Esophagus muscularis mucosa (tissue), 4 donors: ENCODE measurements around the gene GSC. TPM values are rescaled to one million over a fixed set of nuclear protein-coding genes. Genes with fewer than 3 reads are reported as not detected.
"Not testable (repeated sequence)": the region's sequence is repeated elsewhere in the genome, so short reads cannot be mapped to it uniquely, and the experiment has no call there.

Source experiments
- DNase-seq: peaks from one replicate; pipeline ENCODE4 v3.0.0-alpha.2; 2017; ENCODE audit errors: extremely low spot score
- H3K27ac ChIP-seq, 4 donors: fragments of 200-600 bp; sonication (generic); replicated peaks in 1 of 4; 1 replicate in 3 of 4; 2 replicates in 1 of 4; pipeline ENCODE4 v1.5.1; 2016 to 2019; ENCODE audit warnings: mild to moderate bottlenecking in 1 of 4
- H3K27me3 ChIP-seq, 4 donors: fragments of 200-600 bp; sonication (generic); one replicate each; pipeline versions ENCODE4 v1.5.1 to v1.6.0; 2016 to 2019
- H3K36me3 ChIP-seq, 4 donors: fragments of 200-600 bp; sonication (generic); one replicate each; pipeline ENCODE4 v1.5.1; 2016 to 2019
- H3K4me1 ChIP-seq, 4 donors: fragments of 200-600 bp; sonication (generic); one replicate each; pipeline ENCODE4 v1.5.1; 2016 to 2019
- H3K4me3 ChIP-seq, 4 donors: fragments of 200-600 bp; sonication (generic); 1 replicate in 2 of 4; 2 replicates in 2 of 4; pipeline ENCODE4 v1.5.1; 2016 to 2019; ENCODE audit warnings: mild to moderate bottlenecking in 4 of 4, moderate library complexity in 1 of 4
- H3K9me3 ChIP-seq, 4 donors: fragments of 200-600 bp; sonication (generic); 1 replicate in 3 of 4; 2 replicates in 1 of 4; pipeline ENCODE4 v1.5.1; 2016 to 2019
- EP300 ChIP-seq: sonication (generic); formaldehyde crosslinking; IDR thresholded peaks from one replicate; pipeline ENCODE4 v1.6.1; 2017; ENCODE audit warnings: antibody characterized with exemption
- POLR2A ChIP-seq: fragments of 450-650 bp; IDR thresholded peaks from one replicate; pipeline ENCODE4 v1.6.1; 2017; ENCODE audit warnings: antibody characterized with exemption, moderate library complexity, mild to moderate bottlenecking, low read depth
- POLR2AphosphoS5 ChIP-seq, 2 donors: sonication (generic); formaldehyde crosslinking; IDR thresholded peaks; one replicate each; pipeline ENCODE4 v1.6.1; 2017; ENCODE audit warnings: antibody characterized with exemption in 2 of 2
- WGBS: methylation state at CpG from one replicate; pipeline ENCODE4 v1.1.5; 2018; 5-methylcytosine and 5-hydroxymethylcytosine counted together
- intact Hi-C: fragments of 100-400 bp; cut with DNase I; formaldehyde crosslinking; loops from one replicate; pipeline ENCODE4 v1.15.1; 2023
- total RNA-seq, 4 donors: library from RNA; depleted of rRNA; stranded (reverse); fragments of >200 nt; gene quantifications; one replicate each; pipeline versions ENCODE4 v1.1.0 to v1.2.1, GENCODE V29; 2016
- TF ChIP-seq, protein P1 (sequence below), 3 experiments: fragments of 200-600 bp in 2 of 3; fragments of 450-650 bp in 1 of 3; sonication (generic) in 2 of 3; IDR thresholded peaks; one replicate each; pipeline ENCODE4 v1.5.1; 2017 to 2019; ENCODE audit warnings: antibody characterized with exemption in 3 of 3, mild to moderate bottlenecking in 2 of 3, moderate library complexity in 1 of 3

GSC gene
- total RNA-seq, 4 donors from 2014 or later = 0.91 to 0.98 TPM; not detected in 2

- DNase-seq = no peak
- H3K27me3 ChIP-seq = peaks cover 0 to 19% (median 0%) of the 10 kb centered on the region in 4 donors
- no peaks in the 10 kb centered on the region for H3K36me3 ChIP-seq
- TF ChIP-seq POLR2AphosphoS5 (IDR thresholded peaks at IDR 0.05) (no peak), EP300 (no peak), POLR2A (no peak)
- TF ChIP-seq, protein P1, sequence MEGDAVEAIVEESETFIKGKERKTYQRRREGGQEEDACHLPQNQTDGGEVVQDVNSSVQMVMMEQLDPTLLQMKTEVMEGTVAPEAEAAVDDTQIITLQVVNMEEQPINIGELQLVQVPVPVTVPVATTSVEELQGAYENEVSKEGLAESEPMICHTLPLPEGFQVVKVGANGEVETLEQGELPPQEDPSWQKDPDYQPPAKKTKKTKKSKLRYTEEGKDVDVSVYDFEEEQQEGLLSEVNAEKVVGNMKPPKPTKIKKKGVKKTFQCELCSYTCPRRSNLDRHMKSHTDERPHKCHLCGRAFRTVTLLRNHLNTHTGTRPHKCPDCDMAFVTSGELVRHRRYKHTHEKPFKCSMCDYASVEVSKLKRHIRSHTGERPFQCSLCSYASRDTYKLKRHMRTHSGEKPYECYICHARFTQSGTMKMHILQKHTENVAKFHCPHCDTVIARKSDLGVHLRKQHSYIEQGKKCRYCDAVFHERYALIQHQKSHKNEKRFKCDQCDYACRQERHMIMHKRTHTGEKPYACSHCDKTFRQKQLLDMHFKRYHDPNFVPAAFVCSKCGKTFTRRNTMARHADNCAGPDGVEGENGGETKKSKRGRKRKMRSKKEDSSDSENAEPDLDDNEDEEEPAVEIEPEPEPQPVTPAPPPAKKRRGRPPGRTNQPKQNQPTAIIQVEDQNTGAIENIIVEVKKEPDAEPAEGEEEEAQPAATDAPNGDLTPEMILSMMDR (IDR thresholded peaks at IDR 0.05) = no peak
- H3K4me1 ChIP-seq = no peaks in the 10 kb centered on the region
- intact Hi-C loops = no loop called here
- H3K27ac ChIP-seq = no peak overlapping the region
- no peaks in the 10 kb centered on the region for H3K9me3 ChIP-seq
- 81% methylated on average over 11 of the region's 11 CpGs for WGBS
- H3K4me3 ChIP-seq = no peak overlapping the region
These were observed 18.6 kb downstream of the GSC start for GRCh38 chr14:94751321-94751720.

- H3K9me3 ChIP-seq = no peaks in the 10 kb centered on the region
- no peak for TF ChIP-seq EP300
- TF ChIP-seq, protein P1 (IDR thresholded peaks at IDR 0.05) = no peak
- TF ChIP-seq POLR2AphosphoS5 (IDR thresholded peaks at IDR 0.05) = no peak
- 83% methylated on average over 2 of the region's 2 CpGs for WGBS
- no peak overlapping the region for H3K27ac ChIP-seq
- DNase-seq = no peak
- peaks cover 0 to 27% (median 0%) of the 10 kb centered on the region in 4 donors for H3K27me3 ChIP-seq
- no peak overlapping the region for H3K4me3 ChIP-seq
- H3K4me1 ChIP-seq = no peaks in the 10 kb centered on the region
- H3K36me3 ChIP-seq = no peaks in the 10 kb centered on the region
- intact Hi-C loops = no loop called here
These were observed 19.5 kb downstream of the GSC start for GRCh38 chr14:94750371-94750770.

DNA sequence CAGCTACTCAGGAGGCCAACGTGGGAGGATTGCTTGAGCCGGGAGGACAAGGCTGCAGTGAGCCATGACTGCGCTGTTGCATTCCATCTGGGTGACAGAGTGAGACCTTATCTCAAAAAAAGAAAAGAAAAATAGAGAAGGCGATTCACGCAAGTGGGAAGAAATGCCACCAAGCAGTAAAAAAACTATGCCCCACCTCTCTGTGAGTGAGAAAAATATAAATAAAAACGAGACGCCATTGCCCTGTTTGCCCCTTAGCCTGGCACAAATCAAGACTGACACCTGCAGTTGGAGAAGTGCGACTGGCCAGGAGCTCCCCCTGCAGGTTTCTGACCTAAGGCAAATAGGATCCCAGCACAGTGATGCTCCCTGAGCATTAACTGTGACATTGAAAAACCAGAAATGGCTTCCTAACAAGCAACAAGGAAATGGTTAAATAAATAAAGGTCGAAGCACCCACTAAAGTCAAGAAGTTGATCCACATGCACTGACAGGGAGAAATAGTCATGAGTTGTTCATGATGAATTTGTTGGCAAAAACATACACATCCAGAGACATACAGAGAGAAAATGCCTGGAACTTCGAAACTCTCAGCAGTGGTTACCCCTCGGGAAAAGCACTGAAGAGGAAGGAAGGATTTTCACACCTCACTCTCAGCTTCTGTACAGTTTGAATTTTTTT lies 21.1 kb downstream of the GSC start:
- Histone ChIP-seq H3K4me3 (no peak overlapping the region), H3K36me3 (no peaks in the 10 kb centered on the region), H3K27ac (no peak overlapping the region), H3K27me3 (peaks cover 0 to 30% (median 0%) of the 10 kb centered on the region in 4 donors), H3K4me1 (no peaks in the 10 kb centered on the region), H3K9me3 (no peaks in the 10 kb centered on the region)
- DNase-seq = no peak
- intact Hi-C loops = no loop called here
- WGBS = 35% methylated on average over 11 of the region's 11 CpGs
- TF ChIP-seq EP300 (no peak), POLR2AphosphoS5 (IDR thresholded peaks at IDR 0.05) (no peak)
- TF ChIP-seq, protein P1 (IDR thresholded peaks at IDR 0.05) = peak in 1 of 3 experiments; percentile 36

GRCh38 chr14:94747739-94748138 lies 22.2 kb downstream of the GSC start:
- H3K36me3 ChIP-seq = no peaks in the 10 kb centered on the region
- TF ChIP-seq POLR2AphosphoS5 (IDR thresholded peaks at IDR 0.05) = no peak
- TF ChIP-seq EP300 = no peak
- TF ChIP-seq POLR2A = no peak
- TF ChIP-seq, protein P1 (IDR thresholded peaks at IDR 0.05) = no peak
- H3K27me3 ChIP-seq = peaks cover 0 to 39% (median 0%) of the 10 kb centered on the region in 4 donors
- no peak overlapping the region for H3K4me3 ChIP-seq
- no peaks in the 10 kb centered on the region for H3K4me1 ChIP-seq
- no peaks in the 10 kb centered on the region for H3K9me3 ChIP-seq
- no peak for DNase-seq
- intact Hi-C loops = no loop called here
- 75% methylated on average over 3 of the region's 3 CpGs for WGBS
- no peak overlapping the region for H3K27ac ChIP-seq

- H3K27ac ChIP-seq, H3K4me1 ChIP-seq, H3K9me3 ChIP-seq, DNase-seq, intact Hi-C loops, H3K36me3 ChIP-seq, H3K4me3 ChIP-seq: not testable (repeated sequence)
- WGBS = 94% methylated on average over 7 of the region's 7 CpGs
- H3K27me3 ChIP-seq = peaks cover 0 to 39% (median 0%) of the 10 kb centered on the region in 4 donors
These were observed 22.8 kb downstream of the GSC start for GRCh38 chr14:94747153-94747552.
